ENCODE data around the gene APOL1.
"Not testable (repeated sequence)": the region's sequence is repeated elsewhere in the genome, so short reads cannot be mapped to it uniquely, and the experiment has no call there.

APOL1 gene

GRCh38 chr22:36244522-36245391, 8.2 kb upstream of the APOL1 start:
- no peak for DNase-seq (ENCODE audit: low spot score)

DNA sequence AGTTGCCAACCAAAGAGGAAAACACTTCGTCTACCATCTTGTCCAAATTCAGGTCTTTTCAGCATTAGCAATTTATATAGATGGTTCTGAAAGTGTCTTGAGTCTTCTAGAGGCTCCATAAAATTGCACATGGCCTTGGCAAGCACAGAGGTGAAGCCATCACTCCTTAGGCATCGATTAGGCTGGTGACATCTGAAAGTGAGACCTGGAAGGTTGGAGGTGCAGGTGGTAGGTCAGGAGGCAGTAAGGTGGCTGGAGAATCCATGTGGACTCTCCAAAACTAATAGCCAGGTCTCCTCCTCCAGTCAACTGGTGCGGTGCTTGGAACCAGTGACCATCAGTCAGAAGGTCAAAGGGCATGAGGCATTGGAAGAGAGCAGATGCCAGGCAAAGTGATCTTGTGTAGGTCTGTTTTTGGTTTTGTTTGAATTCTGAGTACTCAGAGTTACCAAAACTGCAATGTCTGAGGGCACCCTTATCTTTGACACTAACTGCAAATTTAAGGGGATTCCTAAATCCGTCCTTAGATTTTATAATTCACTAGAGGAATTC, 7.1 kb upstream of the APOL1 start:
- no peak for DNase-seq (ENCODE audit: low spot score)

- no peak for DNase-seq (ENCODE audit: low spot score)
Observed at GRCh38 chr22:36246718-36247117, 6.2 kb upstream of the APOL1 start.

GRCh38 chr22:36247955-36248354, 5.0 kb upstream of the APOL1 start:
- no peak for DNase-seq (ENCODE audit: low spot score)

- no peak for DNase-seq (ENCODE audit: low spot score)
Observed at GRCh38 chr22:36249160-36249559, 3.8 kb upstream of the APOL1 start.

DNA sequence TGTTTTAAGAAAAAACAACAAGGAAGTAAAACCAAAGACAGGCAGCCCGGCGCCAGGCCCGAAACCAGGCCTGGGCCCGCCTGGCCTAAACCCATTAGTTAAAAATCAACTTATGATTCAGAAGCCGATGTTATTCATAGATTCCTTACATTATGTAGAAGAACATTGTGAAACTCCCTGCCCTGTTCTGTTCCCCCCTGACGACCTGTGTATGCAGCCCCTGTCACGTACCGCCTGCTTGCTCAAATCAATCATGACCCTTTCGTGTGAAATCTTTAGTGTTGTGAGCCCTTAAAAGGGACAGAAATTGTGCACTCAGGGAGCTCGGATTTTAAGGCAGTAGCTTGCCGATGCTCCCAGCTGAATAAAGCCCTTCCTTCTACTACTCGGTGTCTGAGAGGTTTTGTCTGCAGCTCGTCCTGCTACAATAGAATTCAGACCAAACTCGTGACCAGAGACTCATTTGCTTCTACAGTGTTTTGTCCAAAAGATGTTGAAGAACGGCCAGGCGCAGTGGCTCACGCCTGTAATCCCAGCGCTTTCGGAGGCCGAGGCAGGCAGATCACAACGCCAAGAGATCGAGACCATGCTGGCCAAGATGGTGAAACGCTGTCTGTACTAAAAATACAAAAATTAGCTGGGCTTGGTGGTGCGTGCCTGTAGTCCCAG, 2.5 kb upstream of the APOL1 start:
- DNase-seq (ENCODE audit: low spot score) = not testable (repeated sequence)

- DNase-seq (ENCODE audit: low spot score) = not testable (repeated sequence)
Observed at GRCh38 chr22:36251979-36252608, 839 bp upstream of the APOL1 start.

DNA sequence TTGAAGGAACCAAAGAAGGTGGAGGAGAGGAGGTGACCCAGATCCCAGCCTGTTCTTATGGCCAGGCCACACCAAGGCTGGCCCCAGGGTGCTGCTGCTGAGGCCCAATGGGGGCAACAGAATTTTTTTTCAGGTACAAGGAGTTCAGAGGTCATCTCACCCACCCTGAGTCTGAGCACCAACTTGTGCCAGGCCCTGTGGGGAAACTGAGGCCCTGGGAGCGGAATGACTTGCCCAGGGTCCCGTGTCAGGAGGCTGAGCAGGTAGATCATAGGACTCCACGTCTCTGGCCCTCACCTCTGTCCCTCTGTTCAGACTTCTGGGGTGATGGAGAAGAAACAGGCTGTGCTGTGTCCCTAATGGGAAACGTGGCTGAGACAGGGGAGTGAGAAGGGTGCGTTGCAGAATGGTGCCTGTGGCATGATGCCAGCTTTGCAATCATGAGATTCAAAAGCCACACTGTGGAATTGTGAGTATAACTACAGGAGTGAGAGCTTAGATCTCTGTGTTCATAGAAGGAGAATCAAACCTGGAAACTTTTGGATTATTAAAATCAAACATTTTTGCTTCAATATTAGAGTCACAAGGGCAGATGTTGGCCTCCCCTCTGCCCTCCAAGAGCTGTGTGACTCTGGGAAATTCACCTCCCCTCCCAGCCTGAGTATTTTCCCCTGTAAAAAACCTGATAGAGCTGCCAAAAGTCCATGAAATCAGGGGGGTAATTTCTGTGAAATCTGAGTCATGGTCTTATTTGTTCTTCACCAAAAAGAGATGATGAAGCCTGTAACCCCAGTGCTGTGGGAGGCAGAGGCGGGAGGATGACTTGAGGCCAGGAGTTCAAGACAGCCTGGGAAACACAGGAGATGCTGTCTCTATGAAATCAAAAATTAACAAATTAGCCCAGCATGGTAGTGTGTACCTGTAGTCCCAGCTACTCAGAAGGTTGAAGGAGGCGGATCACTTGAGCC, 874 bp downstream of the APOL1 start:
- no peak for DNase-seq (ENCODE audit: low spot score)

GRCh38 chr22:36255572-36255971, 2.6 kb downstream of the APOL1 start:
- not testable (repeated sequence) for DNase-seq (ENCODE audit: low spot score)

DNA sequence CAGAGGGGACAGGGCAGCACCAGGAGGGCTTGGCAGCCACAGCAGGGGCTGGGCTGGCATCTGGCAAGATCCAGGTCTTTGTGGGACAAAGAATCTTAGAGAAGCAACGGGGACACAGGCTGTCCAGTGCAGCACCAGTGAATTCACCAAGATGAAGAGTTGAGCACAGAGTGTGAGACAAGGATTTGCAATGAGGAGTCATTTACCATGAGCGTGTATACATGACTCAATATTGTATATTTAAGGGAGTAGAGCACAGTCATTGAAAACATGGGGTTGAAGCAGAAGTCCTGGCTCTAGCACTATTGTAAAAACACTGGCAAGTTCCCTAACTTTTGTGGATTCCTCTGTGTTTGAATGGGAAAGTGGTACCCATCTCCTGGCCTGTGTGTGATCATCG, 3.5 kb downstream of the APOL1 start:
- no peak for DNase-seq (ENCODE audit: low spot score)

DNA sequence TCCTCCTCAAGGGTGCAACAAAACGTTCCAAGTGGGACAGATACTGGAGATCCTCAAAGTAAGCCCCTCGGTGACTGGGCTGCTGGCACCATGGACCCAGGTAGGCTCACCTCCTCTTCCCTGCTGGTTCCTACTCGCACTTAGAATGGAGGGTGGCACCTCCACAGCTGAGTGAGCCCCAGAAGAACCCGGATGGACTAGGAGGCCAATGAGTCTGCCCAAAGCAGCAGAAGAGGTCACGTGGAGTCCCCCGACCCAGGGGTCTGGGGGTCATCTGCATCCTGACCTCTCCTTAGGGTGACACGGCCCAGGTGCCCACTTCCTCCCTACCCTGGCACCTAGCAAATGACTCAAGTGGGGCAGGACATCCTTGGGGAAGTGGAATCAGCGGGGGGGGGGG, 4.4 kb downstream of the APOL1 start:
- DNase-seq (ENCODE audit: low spot score) = no peak

DNA sequence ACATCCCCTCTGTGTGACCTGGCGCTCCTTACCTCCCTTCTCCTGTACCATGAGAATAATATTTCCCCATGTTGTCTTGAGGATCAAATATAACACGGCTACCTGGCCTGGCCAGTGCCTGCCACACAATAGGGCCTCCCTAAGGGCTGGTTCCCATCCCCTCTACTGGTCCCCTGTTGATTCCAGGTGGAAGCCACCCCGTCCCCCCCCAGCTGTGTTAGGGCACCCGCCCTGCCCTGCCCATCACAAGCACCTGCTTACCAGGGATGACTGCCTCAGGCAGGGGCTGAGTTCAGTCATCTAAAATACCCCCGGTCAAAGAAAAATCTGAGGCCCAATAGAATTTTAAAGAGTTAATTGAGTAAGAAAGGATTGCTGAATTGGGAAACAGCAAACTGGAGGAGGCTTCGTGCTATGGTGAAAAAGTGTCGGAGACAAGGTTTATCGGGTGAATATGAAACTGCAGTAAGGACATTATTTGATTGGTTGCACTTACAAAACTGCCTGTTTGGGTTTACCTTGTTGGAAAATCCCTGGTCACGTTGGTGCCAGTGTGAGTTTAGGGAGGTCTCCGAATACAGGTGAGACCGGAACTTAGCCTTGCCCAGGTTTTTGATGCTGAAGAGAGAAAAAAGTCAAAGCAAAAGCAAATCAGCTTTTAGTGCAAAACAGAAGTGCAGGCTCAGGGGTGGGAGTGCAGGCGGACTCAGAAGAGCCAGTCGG, 5.2 kb downstream of the APOL1 start:
- DNase-seq (ENCODE audit: low spot score) = no peak

DNA sequence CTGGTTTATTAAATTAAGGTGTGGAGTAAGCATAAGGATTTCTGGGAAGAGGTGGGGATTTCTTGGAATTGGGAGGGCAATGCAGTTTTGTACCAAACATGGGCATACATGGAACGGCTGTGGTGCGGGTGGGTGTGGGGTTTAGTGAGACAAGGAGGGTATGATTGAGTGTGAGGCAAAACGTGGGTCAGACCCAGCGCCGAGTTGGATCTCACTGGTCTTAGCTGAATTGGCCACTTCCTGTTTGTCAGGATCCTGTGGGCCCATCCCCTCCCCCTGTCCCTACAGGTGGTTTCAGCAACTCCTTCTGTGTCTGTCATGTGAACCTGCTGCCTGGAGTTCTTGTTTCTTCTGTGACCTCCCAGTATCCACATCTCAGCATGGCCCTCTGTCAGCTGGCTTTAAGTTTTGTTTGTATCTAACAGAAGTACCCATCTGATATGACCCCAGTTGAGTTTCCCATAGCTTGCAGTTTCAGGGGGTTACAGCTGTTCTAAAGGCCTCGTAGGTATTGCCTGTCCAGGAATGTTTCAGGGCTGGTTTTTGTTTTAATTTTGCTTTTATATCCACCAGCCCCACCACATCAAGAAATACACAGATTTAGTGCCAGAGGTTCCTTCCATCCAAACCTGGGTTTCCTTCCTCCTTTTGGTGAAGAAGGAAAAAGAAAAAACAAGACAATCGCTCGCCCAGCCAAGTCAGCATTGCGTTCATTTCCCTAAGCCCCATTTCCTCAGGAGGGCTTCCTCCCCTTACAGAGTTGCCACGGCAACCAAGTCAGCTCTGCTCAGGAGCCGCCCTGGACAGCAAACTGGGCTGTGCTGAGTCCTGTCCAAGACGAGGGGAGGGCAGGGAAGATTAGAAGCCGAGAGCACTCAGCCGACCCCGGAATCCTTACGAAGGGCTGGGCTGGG, 6.0 kb downstream of the APOL1 start:
- DNase-seq (ENCODE audit: low spot score) = no peak

GRCh38 chr22:36259615-36260300, 6.8 kb downstream of the APOL1 start:
- no peak for DNase-seq (ENCODE audit: low spot score)

DNA sequence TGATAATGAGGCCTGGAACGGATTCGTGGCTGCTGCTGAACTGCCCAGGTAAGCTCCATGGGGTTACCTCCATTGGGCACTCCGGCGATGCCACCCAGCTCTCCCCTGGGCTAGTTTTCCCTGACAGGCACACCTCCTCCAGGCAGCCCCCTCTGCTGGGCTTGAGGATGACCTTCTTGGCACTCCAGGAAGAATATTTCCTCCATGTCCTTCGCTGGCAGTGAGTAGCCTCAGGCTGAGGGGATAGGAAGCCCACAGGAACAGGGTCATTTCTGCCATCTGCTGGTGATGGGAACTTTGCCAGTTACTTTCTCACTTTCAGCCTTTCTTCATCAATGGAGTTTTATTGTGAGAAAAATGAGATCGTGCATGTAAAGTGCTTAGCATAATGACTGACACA, 8.7 kb downstream of the APOL1 start:
- DNase-seq (ENCODE audit: low spot score) = not testable (repeated sequence)

DNA sequence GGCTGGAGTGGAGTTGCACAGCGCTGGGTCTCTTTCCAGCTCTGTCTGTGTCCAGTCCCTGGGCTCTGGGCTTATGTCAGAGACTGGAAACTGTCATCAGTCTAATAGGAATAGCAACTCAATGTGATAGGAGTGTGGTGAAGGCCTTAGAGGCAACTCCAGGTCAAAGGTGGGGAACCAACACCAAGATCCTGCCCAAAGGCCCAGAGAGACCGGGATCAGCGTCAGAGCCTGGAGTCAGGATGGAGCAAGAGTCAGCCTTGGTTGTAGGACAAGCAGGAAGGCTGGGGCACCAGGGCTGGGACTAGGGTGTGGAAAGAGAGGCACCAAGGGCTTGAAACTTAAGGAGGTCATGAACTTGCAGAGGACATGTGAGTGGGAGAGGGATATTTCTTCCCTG, 9.4 kb downstream of the APOL1 start:
- not testable (repeated sequence) for DNase-seq (ENCODE audit: low spot score)

DNA sequence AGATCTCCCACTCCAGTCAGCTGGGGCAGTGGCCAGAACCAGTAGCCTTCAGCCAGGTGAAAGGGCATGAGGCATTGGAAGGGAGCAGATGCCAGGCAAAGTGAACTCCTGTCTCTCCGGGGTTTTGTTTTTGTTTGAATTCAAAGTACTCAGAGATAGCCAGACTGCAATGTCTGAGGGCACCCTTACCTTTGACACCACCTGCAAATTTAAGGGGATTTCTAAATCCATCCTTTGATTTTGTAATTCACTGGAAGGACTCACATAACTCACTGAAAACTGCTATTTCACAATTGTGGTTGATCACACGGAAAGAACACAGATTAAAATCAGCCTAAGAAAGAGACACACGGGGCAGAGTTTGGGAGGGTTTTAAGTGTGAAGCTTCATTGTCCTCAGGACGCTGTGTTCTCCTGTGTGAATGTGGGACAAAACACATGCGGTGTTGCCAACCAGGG, 10.3 kb downstream of the APOL1 start:
- not testable (repeated sequence) for DNase-seq (ENCODE audit: low spot score)

DNA sequence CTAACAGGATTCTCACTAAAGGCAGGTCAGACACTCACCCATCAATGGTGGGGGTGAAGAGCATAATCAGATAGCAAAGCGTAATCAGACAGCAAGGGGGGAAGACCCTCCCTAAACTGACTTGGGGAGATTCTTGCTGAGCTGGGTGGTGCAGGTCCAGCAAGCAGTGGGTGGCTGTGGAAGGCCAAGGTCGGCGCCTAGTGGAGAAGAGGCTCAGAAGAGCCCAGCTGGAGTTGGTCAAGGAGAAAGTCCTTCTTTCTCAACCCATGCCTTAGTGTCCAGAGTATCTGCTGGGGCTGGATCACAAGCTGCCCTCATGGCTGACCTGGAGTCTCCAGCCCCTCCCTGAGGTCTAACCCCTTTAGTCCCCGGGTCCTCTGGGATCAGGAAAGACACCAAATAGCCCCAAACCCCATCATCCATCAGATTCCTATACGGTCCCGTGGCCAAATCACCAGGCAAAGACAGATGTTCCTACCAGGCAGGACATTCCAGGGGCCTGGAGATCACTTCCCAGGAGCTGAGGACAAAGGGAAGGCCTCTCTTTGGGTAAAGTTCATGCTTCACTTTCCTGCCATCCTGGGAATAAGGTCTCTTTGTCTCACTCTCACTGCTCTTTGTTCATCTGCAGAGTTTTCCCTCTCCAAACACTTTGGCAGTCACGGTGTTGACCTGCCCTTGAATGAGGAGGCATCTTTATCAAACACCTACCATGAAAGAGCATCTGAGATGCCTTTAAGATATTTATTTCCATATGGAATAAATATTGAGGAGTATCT, 11.1 kb downstream of the APOL1 start:
- not testable (repeated sequence) for DNase-seq (ENCODE audit: low spot score)

Measured in hepatic stellate cell (primary cell).